NOMO-1 treated with dmso at 0.1 percent for 144 hours (cell line): ENCODE measurements around the gene UGT1A9.
"Not testable (repeated sequence)": the region's sequence is repeated elsewhere in the genome, so short reads cannot be mapped to it uniquely, and the experiment has no call there.

Experiments used
- DNase-seq: peaks from one replicate; lab custom pipeline; 2025; ENCODE audit not compliant: unreplicated experiment; lab: John Stamatoyannopoulos, UW

Gene UGT1A9

DNA sequence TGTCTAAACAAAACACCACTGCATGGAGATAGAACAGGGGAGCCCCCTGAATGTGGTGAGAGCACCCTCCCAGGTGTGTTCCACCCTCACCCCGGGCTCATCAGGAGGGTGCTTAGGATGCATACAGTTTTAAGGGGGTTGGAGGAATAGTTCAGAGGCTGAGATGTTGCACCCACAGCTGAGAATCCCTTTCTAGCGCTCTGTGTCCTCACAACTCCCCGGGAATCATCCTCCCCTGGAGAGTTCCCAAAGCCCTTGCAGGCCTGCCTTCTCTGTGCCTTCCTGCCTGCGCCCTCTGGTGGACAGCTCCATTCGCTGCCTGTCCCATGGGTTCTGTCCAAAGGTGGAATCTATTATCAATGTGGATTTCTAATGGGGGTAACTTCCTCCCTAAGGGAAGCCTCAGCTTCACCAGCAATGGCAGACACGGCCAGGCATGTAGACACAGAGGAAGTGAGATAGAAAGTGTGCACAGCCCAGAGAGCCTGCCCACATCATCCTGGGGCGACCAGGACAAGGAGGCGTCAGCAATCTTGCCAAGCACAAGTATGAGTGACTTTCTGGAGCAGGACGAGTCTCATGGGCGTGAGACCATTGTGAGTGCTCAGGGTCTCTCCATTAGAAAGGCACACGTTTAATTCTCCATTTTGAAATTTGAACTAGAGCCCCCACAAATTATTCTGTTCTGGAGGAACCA lies 39.8 kb downstream of the UGT1A9 start:
- DNase-seq = no peak

GRCh38 chr2:233712611-233713261 lies 41.0 kb downstream of the UGT1A9 start, which contains the start of gene UGT1A5:
UGT1A5 (plus strand) TSS chr2:233712907; CDS start chr2:233712992, 85 bp downstream.
- DNase-seq = no peak

GRCh38 chr2:233713262-233713615 lies 41.5 kb downstream of the UGT1A9 start:
- no peak for DNase-seq

DNA sequence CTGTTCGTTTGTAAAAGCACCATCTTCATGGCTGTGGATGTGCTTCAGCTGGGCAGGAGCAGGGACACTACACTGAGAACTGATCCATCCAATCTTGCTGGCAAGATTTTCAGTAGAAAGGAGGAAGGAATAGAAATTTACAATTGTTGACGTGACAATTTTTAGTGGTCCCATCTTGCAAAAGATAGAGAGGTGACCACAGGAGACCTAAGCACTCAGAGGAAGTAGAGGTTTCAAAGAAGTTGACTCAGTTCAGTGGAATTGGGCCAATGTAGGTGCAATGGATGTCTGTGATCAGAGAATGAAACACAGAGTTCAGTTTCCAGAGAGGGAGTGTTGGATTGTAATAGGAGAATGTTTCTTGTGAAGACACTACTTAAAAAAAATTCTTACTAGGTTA lies 42.4 kb downstream of the UGT1A9 start:
- DNase-seq = no peak

DNA sequence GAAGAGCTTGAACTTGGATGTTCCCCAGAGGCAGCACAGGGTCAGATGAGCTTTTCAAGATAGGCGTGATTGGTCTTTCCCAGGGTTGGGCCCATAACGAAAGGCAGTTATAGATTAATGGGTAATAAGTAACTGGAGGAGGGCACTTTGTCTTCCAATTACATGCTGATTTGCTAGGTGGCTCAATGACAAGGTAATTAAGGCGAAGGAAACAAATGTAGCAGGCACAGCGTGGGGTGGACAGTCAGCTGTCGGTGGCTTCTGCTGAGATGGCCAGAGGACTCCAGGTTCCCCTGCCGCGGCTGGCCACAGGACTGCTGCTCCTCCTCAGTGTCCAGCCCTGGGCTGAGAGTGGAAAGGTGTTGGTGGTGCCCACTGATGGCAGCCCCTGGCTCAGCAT lies 46.9 kb downstream of the UGT1A9 start, which contains the start of gene UGT1A4:
Gene UGT1A4 (plus strand): TSS at position 185 of the 400 bp plus-strand sequence. CDS start 85 bp downstream, at position 270.
- DNase-seq = no peak

GRCh38 chr2:233728723-233729301 lies 57.1 kb downstream of the UGT1A9 start, which contains the start of gene UGT1A3:
UGT1A3 (plus strand) TSS chr2:233729042; CDS start chr2:233729127, 85 bp downstream.
- DNase-seq = no peak

DNA sequence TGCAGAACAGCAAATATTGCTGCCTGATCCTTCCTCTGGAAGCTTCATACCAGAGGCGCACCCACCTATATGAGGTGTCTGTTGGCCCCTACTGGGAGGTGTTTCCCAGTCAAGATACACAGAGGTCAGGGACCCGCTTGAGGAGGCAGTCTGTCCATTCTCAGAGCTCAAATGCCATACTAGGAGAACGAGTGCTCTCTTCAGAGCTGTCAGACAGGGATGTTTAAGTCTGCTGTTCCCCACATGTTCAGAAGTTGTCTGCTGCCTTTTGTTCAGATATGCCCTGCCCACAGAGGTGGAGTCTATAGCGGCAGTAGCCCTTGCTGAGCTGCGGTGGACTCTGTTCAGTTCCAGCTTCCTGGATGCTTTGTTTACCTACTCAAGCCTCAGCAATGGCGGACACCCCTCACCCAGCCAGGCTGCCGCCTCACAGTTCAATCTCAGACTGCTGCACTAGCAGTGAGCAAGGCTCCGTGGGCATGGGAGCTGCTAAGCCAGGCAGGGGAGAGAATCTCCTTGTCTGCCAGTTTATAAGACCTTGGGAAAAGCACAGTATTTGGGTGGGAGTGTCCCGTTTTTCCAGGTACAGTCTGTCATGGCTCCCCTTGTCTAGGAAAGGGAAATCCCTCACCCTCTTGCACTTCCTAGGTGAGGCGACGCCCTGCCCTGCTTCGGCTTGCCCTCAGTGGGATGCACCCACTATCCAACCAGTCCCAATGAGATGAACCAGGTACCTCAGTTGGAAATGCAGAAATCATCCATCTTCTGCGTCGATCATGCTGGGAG lies 65.4 kb downstream of the UGT1A9 start:
- not testable (repeated sequence) for DNase-seq

- DNase-seq = no peak
Observed at GRCh38 chr2:233740870-233741269, 69.2 kb downstream of the UGT1A9 start.

DNA sequence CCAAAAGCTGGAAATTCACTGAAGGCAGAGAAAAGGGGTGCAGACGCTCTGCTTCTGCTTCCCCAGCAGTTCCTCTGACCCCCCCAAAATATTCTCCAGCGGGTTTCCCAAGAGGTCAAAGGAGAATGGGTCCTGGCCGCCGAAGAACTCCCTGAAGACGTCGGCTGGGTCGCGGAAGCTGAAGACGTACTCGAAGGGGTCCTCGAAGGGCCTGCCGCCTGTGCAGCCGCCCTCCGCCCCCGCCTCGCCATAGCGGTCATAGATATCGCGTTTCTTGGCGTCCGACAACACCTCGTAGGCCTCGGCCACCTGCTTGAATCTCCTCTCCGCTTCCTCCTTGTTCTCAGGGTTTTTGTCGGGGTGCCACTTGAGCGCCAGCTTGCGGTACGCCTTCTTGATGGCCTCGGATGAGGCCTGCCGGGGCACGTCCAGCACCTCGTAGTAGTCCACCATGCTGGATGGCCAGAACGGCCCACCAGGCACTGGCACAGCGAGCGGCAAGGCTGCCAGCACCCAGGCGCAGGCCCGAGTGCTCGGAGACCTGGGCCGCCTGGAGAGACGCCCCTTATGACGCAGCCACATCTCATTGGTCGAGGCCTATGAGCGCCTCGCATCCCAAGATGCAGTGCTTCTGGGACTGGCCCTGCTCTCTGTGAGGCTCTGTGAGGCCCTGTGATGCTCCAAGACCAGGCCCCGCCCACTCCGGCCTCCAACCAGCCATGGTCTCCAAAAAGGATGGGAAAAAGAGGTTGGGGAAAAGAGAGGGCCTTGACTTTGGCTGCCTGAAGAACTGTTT lies 72.0 kb downstream of the UGT1A9 start:
- no peak for DNase-seq

DNA sequence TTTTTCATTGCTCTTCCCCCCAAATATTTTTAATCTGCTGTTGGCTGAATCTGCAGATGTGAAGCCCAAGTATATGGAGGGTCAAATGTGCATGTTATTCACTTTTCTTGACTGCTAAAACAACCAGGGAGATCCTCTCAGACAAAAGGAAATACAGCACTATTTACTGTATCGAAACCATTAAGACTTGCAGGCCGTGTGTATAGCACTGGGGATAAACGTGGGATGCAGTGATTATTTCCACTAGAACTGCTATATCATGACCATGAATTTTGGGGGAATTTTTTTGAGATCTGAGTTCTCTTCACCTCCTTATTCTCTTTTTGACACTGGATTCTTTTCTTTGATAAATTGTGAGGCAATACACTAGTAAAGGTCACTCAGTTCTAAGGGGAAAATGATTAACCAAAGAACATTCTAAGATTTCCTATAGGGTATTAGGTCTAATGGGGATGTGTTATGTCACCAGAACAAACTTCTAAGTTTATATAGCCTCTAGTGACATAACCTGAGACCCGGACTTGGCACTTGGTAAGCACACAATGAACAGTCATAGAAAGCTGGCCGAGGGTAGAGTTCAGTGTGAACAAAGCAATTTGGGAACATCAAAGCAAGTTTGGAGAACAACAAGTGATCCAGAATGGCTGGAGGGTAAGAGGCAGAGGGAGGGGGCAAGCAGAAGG lies 73.5 kb downstream of the UGT1A9 start:
- DNase-seq = no peak

DNA sequence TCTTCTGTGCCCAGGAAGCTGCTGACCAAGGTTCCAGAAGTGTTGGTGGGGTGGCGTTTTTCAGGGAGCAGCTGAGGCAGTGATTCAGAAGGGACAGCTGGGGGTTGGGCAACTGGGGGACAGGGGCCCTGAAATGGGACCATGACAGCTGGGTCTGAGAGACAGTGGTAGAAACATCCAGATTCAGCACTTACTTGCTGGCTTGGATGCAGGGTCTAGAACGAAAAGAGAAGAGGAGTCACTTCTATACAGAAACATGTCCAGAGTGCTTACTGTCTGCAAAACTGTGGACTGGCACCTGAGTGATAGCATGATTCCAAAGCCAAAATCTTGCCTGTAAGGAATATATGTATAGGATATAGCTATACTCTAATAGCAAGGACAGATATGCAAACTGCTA lies 74.1 kb downstream of the UGT1A9 start:
- not testable (repeated sequence) for DNase-seq

DNA sequence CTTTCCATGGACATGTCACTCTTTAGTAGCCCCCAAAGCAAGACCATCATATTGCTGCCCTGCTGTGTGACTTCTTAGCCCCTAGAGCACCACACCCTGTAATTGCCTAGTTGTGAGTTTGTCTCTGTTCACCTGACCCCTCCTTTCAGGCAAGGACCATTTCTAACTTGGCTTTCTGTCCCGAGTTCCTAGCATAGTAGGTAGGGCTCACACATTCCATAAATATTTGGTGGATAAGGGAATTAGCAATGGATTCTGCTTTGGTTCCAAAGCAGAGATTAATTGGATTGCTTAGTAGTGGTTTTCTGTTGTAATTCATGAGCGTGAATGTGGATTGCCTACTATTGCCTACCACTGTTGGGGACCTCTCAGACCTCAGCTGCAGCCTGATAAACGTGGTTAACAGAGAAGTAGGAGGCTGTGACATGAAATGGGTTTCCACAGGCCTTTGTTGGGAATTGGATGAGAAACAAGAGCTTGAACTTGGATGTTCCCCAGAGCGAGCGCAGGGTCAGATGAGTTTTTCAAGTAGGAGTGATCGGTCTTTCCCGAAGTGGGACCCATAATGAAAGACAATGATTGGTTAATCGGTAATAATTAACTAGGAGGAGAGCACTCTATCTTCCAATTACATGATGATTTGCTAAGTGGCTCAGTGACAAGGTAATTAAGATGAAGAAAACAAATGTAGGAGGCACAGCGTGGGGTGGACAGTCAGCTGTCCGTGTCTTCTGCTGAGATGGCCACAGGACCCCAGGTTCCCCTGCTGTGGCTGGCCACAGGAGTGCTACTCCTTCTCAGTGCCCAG lies 75.0 kb downstream of the UGT1A9 start:
- no peak for DNase-seq

- no peak for DNase-seq
Observed at GRCh38 chr2:233747283-233747544, 75.5 kb downstream of the UGT1A9 start.

- not testable (repeated sequence) for DNase-seq
Observed at GRCh38 chr2:233750689-233751088, 79.0 kb downstream of the UGT1A9 start.

DNA sequence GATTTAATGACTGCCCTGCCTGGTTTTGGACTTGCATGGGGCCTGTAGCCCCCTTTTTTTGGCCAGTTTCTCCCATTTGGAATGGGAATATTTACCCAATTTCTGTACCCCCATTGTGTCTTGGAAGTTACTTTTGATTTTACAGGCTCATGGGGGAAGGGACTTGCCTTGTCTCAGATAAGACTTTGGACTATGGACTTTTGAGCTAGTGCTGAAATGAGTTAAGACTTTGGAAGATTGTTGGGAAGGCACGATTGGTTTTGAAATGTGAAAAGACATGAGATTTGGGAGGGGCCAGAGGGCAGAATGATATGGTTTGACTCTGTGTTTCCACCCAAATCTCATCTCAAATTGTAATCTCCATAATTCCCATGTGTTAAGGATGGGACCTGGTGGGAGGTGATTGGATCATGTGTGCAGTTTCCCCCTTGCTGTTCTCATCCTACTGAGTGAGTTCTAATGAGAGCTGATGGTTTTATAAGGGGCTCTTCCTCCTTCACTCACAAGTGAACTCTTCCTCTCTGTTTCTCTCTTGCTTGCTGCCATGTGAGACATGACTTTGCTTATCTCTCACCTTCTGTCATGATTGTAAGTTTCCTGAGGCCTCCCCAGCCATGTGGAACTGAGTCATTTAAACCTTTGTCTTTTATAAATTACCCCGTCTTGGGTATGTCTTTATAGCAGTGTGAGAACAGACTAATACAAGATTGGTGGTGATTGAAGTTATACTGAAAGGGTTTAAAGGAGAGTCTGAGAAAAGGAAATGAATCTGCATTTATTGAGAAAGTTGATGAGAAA lies 79.7 kb downstream of the UGT1A9 start:
- DNase-seq = not testable (repeated sequence)

DNA sequence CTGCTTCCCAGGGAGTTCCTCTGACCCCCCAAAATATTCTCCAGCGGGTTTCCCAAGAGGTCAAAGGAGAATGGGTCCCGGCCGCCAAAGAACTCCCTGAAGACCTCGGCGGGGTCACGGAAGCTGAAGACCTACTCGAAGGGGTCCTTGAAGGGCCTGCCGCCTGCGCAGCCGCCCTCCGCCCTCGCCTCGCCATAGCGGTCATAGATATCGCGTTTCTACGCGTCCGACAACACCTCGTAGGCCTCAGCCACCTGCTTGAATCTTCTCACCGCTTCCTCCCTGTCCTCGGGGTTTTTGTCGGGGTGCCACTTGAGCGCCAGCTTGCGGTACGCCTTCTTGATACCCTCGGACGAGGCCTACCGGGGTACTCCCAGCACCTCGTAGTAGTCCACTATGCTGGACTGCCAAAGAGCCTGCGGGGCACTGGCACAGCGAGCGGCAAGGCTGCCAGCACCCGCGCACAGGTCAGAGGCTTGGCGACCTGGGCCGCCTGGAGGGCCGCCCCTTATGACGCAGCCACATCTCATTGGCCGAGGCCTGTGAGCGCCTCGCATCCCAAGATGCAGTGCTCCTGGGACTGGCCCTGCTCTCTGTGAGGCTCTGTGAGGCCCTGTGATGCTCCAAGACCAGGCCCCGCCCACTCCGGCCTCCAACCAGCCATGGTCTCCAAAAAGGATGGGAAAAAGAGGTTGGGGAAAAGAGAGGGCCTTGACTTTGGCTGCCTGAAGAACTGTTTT lies 83.3 kb downstream of the UGT1A9 start:
- no peak for DNase-seq

DNA sequence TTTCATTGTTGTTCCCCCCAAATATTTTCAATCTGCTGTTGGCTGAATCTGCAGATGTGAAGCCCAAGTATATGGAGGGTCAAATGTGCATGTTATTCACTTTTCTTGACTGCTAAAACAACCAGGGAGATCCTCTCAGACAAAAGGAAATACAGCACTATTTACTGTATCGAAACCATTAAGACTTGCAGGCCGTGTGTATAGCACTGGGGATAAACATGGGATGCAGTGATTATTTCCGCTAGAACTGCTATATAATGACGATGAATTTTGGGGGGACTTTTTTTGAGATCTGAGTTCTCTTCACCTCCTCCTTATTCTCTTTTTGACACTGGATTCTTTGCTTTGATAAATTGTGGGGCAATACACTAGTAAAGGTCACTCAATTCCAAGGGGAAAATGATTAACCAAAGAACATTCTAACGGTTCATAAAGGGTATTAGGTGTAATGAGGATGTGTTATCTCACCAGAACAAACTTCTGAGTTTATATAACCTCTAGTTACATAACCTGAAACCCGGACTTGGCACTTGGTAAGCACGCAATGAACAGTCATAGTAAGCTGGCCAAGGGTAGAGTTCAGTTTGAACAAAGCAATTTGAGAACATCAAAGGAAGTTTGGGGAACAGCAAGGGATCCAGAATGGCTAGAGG lies 84.9 kb downstream of the UGT1A9 start:
- DNase-seq = no peak
